ENCODE measurements around the gene BACH2. TPM values are rescaled to one million over a fixed set of nuclear protein-coding genes. Genes with fewer than 3 reads are reported as not detected.

BACH2 gene
- polyA plus RNA-seq, 1 donor from 2014 or later: 45.5 TPM

DNA sequence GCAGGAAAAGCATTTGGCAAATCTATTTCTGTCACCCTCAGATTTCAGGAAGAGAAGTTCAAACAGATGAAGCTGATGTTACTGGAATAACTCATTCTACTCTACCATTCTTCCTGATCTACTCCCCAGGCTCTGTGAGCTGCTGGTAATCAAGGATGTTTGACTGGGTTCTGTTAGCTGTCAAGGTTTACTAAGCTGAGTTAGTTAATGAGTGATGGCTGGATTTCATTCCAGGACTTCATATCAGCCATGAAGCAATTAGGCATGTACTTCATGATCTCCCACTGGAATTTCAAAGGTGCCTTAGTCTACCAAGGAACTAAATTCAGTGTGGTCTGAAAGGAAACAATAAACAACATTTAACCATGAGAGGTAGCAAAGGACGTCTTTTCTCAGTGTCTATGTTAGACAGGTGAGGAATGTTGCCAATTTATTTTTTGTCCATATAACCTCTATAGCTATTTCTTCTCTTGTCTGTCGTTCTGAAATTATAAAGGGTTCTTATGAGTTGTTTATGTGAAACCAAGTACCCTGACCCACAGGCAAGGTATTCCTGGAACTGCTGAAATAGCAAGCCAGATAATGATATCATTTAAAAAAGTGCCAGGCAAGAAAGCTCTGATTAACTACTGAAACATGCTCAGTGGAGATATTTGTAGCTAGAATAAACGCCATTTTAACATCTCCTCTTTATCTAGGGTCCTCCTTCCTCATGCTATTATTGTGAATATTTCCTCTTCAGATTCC, 112.9 kb downstream of the BACH2 start:
- TF ChIP-seq, protein P1, sequence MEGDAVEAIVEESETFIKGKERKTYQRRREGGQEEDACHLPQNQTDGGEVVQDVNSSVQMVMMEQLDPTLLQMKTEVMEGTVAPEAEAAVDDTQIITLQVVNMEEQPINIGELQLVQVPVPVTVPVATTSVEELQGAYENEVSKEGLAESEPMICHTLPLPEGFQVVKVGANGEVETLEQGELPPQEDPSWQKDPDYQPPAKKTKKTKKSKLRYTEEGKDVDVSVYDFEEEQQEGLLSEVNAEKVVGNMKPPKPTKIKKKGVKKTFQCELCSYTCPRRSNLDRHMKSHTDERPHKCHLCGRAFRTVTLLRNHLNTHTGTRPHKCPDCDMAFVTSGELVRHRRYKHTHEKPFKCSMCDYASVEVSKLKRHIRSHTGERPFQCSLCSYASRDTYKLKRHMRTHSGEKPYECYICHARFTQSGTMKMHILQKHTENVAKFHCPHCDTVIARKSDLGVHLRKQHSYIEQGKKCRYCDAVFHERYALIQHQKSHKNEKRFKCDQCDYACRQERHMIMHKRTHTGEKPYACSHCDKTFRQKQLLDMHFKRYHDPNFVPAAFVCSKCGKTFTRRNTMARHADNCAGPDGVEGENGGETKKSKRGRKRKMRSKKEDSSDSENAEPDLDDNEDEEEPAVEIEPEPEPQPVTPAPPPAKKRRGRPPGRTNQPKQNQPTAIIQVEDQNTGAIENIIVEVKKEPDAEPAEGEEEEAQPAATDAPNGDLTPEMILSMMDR (IDR thresholded peaks at IDR 0.05; ENCODE audit: poor library complexity, severe bottlenecking): no peak
- TF ChIP-seq, protein P2, sequence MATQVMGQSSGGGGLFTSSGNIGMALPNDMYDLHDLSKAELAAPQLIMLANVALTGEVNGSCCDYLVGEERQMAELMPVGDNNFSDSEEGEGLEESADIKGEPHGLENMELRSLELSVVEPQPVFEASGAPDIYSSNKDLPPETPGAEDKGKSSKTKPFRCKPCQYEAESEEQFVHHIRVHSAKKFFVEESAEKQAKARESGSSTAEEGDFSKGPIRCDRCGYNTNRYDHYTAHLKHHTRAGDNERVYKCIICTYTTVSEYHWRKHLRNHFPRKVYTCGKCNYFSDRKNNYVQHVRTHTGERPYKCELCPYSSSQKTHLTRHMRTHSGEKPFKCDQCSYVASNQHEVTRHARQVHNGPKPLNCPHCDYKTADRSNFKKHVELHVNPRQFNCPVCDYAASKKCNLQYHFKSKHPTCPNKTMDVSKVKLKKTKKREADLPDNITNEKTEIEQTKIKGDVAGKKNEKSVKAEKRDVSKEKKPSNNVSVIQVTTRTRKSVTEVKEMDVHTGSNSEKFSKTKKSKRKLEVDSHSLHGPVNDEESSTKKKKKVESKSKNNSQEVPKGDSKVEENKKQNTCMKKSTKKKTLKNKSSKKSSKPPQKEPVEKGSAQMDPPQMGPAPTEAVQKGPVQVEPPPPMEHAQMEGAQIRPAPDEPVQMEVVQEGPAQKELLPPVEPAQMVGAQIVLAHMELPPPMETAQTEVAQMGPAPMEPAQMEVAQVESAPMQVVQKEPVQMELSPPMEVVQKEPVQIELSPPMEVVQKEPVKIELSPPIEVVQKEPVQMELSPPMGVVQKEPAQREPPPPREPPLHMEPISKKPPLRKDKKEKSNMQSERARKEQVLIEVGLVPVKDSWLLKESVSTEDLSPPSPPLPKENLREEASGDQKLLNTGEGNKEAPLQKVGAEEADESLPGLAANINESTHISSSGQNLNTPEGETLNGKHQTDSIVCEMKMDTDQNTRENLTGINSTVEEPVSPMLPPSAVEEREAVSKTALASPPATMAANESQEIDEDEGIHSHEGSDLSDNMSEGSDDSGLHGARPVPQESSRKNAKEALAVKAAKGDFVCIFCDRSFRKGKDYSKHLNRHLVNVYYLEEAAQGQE (IDR thresholded peaks at IDR 0.05; ENCODE audit: borderline replicate concordance): no peak
- TF ChIP-seq RAD21 (conservative IDR thresholded peaks at IDR 0.05): no peak
- no peak for TF ChIP-seq EP300 (conservative IDR thresholded peaks at IDR 0.05; ENCODE audit: poor library complexity, severe bottlenecking)
- TF ChIP-seq EZH2 (IDR thresholded peaks at IDR 0.05; ENCODE audit: borderline replicate concordance, insufficient read depth, low read length, poor library complexity, severe bottlenecking): no peak
- TF ChIP-seq POLR2AphosphoS5 (IDR thresholded peaks at IDR 0.05): no peak
- TF ChIP-seq TAF1 (IDR thresholded peaks at IDR 0.05; ENCODE audit: low read depth): no peak
- no peak for TF ChIP-seq MXI1 (conservative IDR thresholded peaks at IDR 0.05; ENCODE audit: poor library complexity, severe bottlenecking)
- TF ChIP-seq SMC3 (conservative IDR thresholded peaks at IDR 0.05; ENCODE audit: poor library complexity): no peak

DNA sequence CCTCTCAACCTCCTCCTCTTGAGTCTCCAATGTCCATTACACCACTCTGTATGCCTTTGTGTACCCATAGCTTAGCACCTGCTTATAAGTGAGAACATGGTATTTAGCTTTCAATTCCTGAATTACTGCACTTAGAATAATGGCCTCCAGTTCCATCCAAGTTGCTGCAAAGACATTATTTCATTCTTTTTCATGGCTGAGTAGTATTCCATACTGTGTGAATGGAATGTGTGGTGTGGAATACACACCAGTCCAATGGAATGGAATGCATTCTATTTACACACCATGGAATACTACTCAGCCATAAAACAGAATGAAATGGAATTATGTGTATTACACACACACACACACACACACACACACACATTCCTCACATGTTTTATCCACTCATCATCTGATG, 116.1 kb downstream of the BACH2 start:
- no peak overlapping the region for H3K4me3 ChIP-seq (ENCODE audit: low read length)
- H3K9ac ChIP-seq (ENCODE audit: low read length): no peak overlapping the region
- H3K27me3 ChIP-seq (ENCODE audit: insufficient read depth, low read depth, low read length): no peaks in the 10 kb centered on the region
- H3K27ac ChIP-seq (ENCODE audit: low read length): no peak overlapping the region
- TF ChIP-seq SMC3 (conservative IDR thresholded peaks at IDR 0.05; ENCODE audit: poor library complexity): no peak
- TF ChIP-seq EP300 (conservative IDR thresholded peaks at IDR 0.05; ENCODE audit: poor library complexity, severe bottlenecking): no peak
- TF ChIP-seq, protein P1 (IDR thresholded peaks at IDR 0.05; ENCODE audit: poor library complexity, severe bottlenecking): no peak
- no peak overlapping the region for H3K4me2 ChIP-seq (ENCODE audit: low read length)
- peaks cover 3% of the 10 kb centered on the region for H3F3A ChIP-seq (ENCODE audit: insufficient read depth, low read length, poor library complexity, severe bottlenecking)
- peaks cover 3% of the 10 kb centered on the region for H3K9me3 ChIP-seq (ENCODE audit: low read length)
- H4K20me1 ChIP-seq (ENCODE audit: insufficient read depth): no peaks in the 10 kb centered on the region
- H2AFZ ChIP-seq (ENCODE audit: low read depth, low read length): no peak overlapping the region
- H3K9me2 ChIP-seq (ENCODE audit: insufficient read depth, low read length): no peaks in the 10 kb centered on the region
- H3K79me2 ChIP-seq (replicated peaks; ENCODE audit: insufficient read depth, low read length): peaks cover 31% of the 10 kb centered on the region
- peaks cover 8% of the 10 kb centered on the region for H3K36me3 ChIP-seq (ENCODE audit: insufficient read depth, low read length)

More for the DNA sequence above, 112.9 kb downstream of the BACH2 start:
- Histone ChIP-seq H2AFZ (ENCODE audit: low read depth, low read length) (no peak overlapping the region), H3K27ac (ENCODE audit: low read length) (peak overlapping the region; percentile 42), H3K4me2 (ENCODE audit: low read length) (no peak overlapping the region), H3K9me3 (ENCODE audit: low read length) (peaks cover 3% of the 10 kb centered on the region), H3K27me3 (ENCODE audit: insufficient read depth, low read depth, low read length) (no peaks in the 10 kb centered on the region), H3K9ac (ENCODE audit: low read length) (no peak overlapping the region), H3K36me3 (ENCODE audit: insufficient read depth, low read length) (peaks cover 14% of the 10 kb centered on the region), H3K79me2 (replicated peaks; ENCODE audit: insufficient read depth, low read length) (peaks cover 61% of the 10 kb centered on the region), H3K4me3 (ENCODE audit: low read length) (peak overlapping the region; percentile 21), H3F3A (ENCODE audit: insufficient read depth, low read length, poor library complexity, severe bottlenecking) (peaks cover 3% of the 10 kb centered on the region), H3K9me2 (ENCODE audit: insufficient read depth, low read length) (no peaks in the 10 kb centered on the region), H4K20me1 (ENCODE audit: insufficient read depth) (no peaks in the 10 kb centered on the region)
